PC-9 (cell line): ENCODE measurements around the gene DNM1. TPM values are rescaled to one million over a fixed set of nuclear protein-coding genes. Genes with fewer than 3 reads are reported as not detected.
A peak's percentile ranks its signal among the peaks of the same experiment; 100 is the strongest.
"Not testable (repeated sequence)": the region's sequence is repeated elsewhere in the genome, so short reads cannot be mapped to it uniquely, and the experiment has no call there.

Experiments
- BruUV-seq: library from RNA; stranded (reverse); fragments of 400-500 nt; replicated peaks from 2 replicates; lab custom pipeline; 2021; lab: Mats Ljungman, UMichigan
- CTCF ChIA-PET: fragments of 300-600 bp; sonication (Branson Sonifier 250); formaldehyde crosslinking; loops from one replicate; lab custom pipeline; 2022; ENCODE audit warnings: antibody characterized with exemption; lab: Charles Lee
- POLR2A ChIA-PET: fragments of 300-600 bp; sonication (Branson Sonifier 250); formaldehyde crosslinking; loops from one replicate; lab custom pipeline; 2022; ENCODE audit warnings: antibody characterized with exemption; ENCODE audit not compliant: unreplicated experiment; lab: Charles Lee
- DNase-seq, 2 experiments: peaks; one replicate each; pipeline versions ENCODE4 v3.0.0 to v3.0.0-alpha.2; 2015 to 2022; ENCODE audit warnings: mixed read lengths in 1 of 2
- H2AFZ ChIP-seq: fragments of 200-600 bp; sonication (generic); 2 replicates; pipeline ENCODE4 v1.8.1; 2017; ENCODE audit warnings: antibody characterized with exemption
- H3F3A ChIP-seq: fragments of 200-600 bp; sonication (generic); 2 replicates; pipeline ENCODE4 v1.8.1; 2017; ENCODE audit warnings: antibody characterized with exemption, mild to moderate bottlenecking, low read depth; ENCODE audit not compliant: insufficient read depth
- H3K27ac ChIP-seq: fragments of 200-600 bp; sonication (generic); 2 replicates; pipeline ENCODE4 v1.6.1; 2016; ENCODE audit warnings: mixed run types
- H3K27me3 ChIP-seq: fragments of 200-600 bp; sonication (generic); 2 replicates; pipeline ENCODE4 v1.6.1; 2016; ENCODE audit warnings: low read depth, mixed run types; ENCODE audit not compliant: insufficient read depth
- H3K36me3 ChIP-seq: fragments of 200-600 bp; sonication (generic); 2 replicates; pipeline ENCODE4 v1.6.1; 2016; ENCODE audit warnings: low read depth, mixed run types
- H3K4me1 ChIP-seq: fragments of 200-600 bp; sonication (generic); replicated peaks from 2 replicates; pipeline ENCODE4 v1.6.1; 2016; ENCODE audit warnings: mixed run types; ENCODE audit not compliant: insufficient read depth
- H3K4me2 ChIP-seq: fragments of 200-600 bp; sonication (generic); 2 replicates; pipeline ENCODE4 v1.6.1; 2017; ENCODE audit warnings: mixed run types
- H3K4me3 ChIP-seq: fragments of 200-600 bp; sonication (generic); 2 replicates; pipeline ENCODE4 v1.6.1; 2016; ENCODE audit warnings: mixed run types
- H3K79me2 ChIP-seq: fragments of 200-600 bp; sonication (generic); 2 replicates; pipeline ENCODE4 v1.6.1; 2017; ENCODE audit warnings: low read depth, mixed run types
- H3K9me2 ChIP-seq: fragments of 200-600 bp; sonication (generic); 2 replicates; pipeline ENCODE4 v1.8.1; 2017; ENCODE audit warnings: mild to moderate bottlenecking; ENCODE audit not compliant: insufficient read depth
- H3K9me3 ChIP-seq: fragments of 200-600 bp; sonication (generic); 2 replicates; pipeline ENCODE4 v1.8.1; 2016; ENCODE audit warnings: low read depth; ENCODE audit not compliant: insufficient read depth
- H4K20me1 ChIP-seq: fragments of 200-600 bp; sonication (generic); 2 replicates; pipeline ENCODE4 v1.8.1; 2017; ENCODE audit not compliant: insufficient read depth
- CTCF ChIP-seq: fragments of 200-600 bp; sonication (generic); conservative IDR thresholded peaks from 2 replicates; pipeline ENCODE4 v1.6.1; 2017; ENCODE audit warnings: mixed run types, antibody characterized with exemption, mild to moderate bottlenecking, moderate library complexity
- EZH2 ChIP-seq: fragments of 200-600 bp; sonication (generic); IDR thresholded peaks from 2 replicates; pipeline ENCODE4 v1.8.0; 2017; ENCODE audit warnings: antibody characterized with exemption, low read depth
- intact Hi-C: fragments of 100-400 bp; cut with micrococcal nuclease; formaldehyde crosslinking; loops from one replicate; pipeline ENCODE4 v1.10.0; 2022; ENCODE audit not compliant: unreplicated experiment
- total RNA-seq: library from RNA; stranded (reverse); gene quantifications from 2 replicates; pipeline ENCODE4 v1.2.3, GENCODE V29; 2021

DNM1 gene
- total RNA-seq, 1 experiment from 2014 or later: 134 TPM

DNA sequence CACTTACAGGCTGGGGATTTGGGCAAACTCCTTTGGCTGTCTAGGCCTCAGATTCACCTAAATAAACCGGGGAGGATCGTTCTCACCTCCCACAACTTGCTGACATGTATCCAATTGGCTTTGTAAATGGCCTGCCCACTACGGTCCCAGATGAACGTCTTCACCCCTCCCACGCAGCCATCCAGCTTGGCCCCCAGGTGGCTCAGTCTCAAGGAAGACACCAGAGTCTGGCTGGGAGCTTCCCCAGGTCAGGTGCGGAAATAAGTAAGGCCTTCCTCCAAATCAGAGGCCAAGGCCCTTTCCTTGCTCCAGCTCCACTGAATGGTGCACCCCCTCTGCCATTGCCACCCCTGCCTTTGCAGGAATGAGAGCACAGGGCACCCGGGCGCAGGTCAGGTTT, 23.2 kb upstream of the DNM1 start:
- Histone ChIP-seq H3K36me3 (peaks cover 20% of the 10 kb centered on the region; the same call in 1 of the 2 replicates), H3K4me3 (no peak overlapping the region), H3K4me1 (peaks cover 18% of the 10 kb centered on the region), H3K27me3 (no peaks in the 10 kb centered on the region), H3K9me3 (no peaks in the 10 kb centered on the region), H3K27ac (no peak overlapping the region), H3K9me2 (no peaks in the 10 kb centered on the region), H3K4me2 (no peak overlapping the region), H4K20me1 (no peaks in the 10 kb centered on the region), H3F3A (peaks cover 12% of the 10 kb centered on the region), H3K79me2 (no peaks in the 10 kb centered on the region), H2AFZ (no peak overlapping the region)
- ChIA-PET POLR2A (no interaction called here), CTCF (no interaction called here)
- no TSS peak for BruUV-seq
- intact Hi-C loops: no loop called here
- DNase-seq: no peak
- TF ChIP-seq EZH2 (no peak), CTCF (no peak)

DNA sequence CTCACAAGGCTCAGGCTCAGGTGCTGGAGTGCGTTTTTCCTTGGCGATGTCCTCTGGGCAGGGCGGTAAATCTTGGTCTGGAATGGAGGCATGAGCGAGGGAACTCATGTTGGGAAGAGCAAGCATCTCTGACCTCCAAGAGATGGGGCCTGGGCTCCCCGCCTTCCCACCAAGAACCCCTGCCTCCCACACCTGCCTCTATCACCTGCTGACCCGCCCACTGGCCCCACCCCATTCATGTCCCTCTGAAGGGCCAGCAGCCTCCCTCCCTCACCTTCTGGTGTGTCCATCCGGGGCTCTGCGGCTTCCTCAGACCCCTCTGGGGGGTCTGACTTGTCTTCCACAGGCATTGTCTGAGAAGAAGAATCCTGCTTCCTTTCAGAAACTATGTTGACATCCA, 22.7 kb upstream of the DNM1 start:
- no peaks in the 10 kb centered on the region for H3K27me3 ChIP-seq
- no peaks in the 10 kb centered on the region for H4K20me1 ChIP-seq
- ChIA-PET CTCF (no interaction called here), POLR2A (no interaction called here)
- H3K79me2 ChIP-seq: no peaks in the 10 kb centered on the region
- H3K4me3 ChIP-seq: no peak overlapping the region
- H2AFZ ChIP-seq: no peak overlapping the region
- BruUV-seq: no TSS peak
- H3K4me2 ChIP-seq: no peak overlapping the region
- H3K9me3 ChIP-seq: no peaks in the 10 kb centered on the region
- peaks cover 18% of the 10 kb centered on the region for H3K4me1 ChIP-seq
- no peak for DNase-seq
- TF ChIP-seq EZH2: no peak
- no peak for TF ChIP-seq CTCF
- H3K27ac ChIP-seq: no peak overlapping the region
- peaks cover 12% of the 10 kb centered on the region for H3F3A ChIP-seq
- H3K9me2 ChIP-seq: no peaks in the 10 kb centered on the region
- H3K36me3 ChIP-seq: peaks cover 19% of the 10 kb centered on the region; the same call in 1 of the 2 replicates
- intact Hi-C loops: no loop called here

DNA sequence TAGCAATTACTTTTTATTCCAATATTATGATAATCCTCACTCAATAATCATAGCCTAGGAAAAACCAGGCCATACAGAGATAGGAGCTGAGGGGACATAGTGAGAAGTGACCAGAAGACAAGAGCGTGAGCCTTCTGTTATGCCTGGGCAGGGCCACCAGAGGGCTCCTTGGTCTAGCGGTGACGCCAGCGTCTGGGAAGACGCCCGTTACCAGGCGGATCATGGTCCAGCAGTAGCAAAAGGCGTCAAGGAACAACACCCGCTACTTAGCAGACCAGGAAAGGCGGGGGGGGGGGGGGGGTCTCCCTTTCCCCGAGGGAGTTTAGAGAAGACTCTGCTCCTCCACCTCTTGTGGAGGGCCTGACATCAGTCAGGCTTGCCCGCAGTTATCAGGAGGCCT, 21.7 kb upstream of the DNM1 start:
- DNase-seq, H3K27ac ChIP-seq, H3K79me2 ChIP-seq, BruUV-seq, H3K4me3 ChIP-seq, POLR2A ChIA-PET, H3K9me3 ChIP-seq, H3K9me2 ChIP-seq, H4K20me1 ChIP-seq, H2AFZ ChIP-seq, CTCF ChIA-PET, intact Hi-C loops, H3K27me3 ChIP-seq, H3K4me2 ChIP-seq: not testable (repeated sequence)
- Histone ChIP-seq H3K4me1 (peaks cover 17% of the 10 kb centered on the region), H3K36me3 (peaks cover 16% of the 10 kb centered on the region; the same call in 1 of the 2 replicates), H3F3A (peaks cover 12% of the 10 kb centered on the region)
- TF ChIP-seq CTCF: peak; percentile 44; the same call in 1 of the 2 replicates
